ENCODE results near the gene PILRA.

GRCh38 chr7:100411101-100411500 lies 37.8 kb downstream of the PILRA start:
- TF ChIP-seq CTCF (IDR thresholded peaks at IDR 0.05) (no peak), ZFX (IDR thresholded peaks at IDR 0.05; ENCODE audit: borderline replicate concordance) (no peak)

Data from 22Rv1 (cell line).